Measurements from ENCODE around the gene SLC2A9.
A peak's percentile ranks its signal among the peaks of the same experiment; 100 is the strongest.

SLC2A9 gene

GRCh38 chr4:10020106-10020505 is 1.2 kb downstream of the SLC2A9 start:
- DNase-seq (ENCODE audit: low read depth in 2 of 2) = no peak

GRCh38 chr4:10019521-10020051 is 1.7 kb downstream of the SLC2A9 start:
- DNase-seq (ENCODE audit: low read depth in 2 of 2) = no peak

GRCh38 chr4:10018818-10019461 is 2.4 kb downstream of the SLC2A9 start:
- DNase-seq (ENCODE audit: low read depth in 2 of 2) = peak; percentile 87 to 88

GRCh38 chr4:10017037-10017893 is 4.0 kb downstream of the SLC2A9 start:
- no peak for DNase-seq (ENCODE audit: low read depth in 2 of 2)

GRCh38 chr4:10016169-10016568 is 5.1 kb downstream of the SLC2A9 start:
- no peak for DNase-seq (ENCODE audit: low read depth in 2 of 2)

- no peak for DNase-seq (ENCODE audit: low read depth in 2 of 2)
Measured at GRCh38 chr4:10015140-10015753, 6.0 kb downstream of the SLC2A9 start.

- DNase-seq (ENCODE audit: low read depth in 2 of 2) = no peak
Measured at GRCh38 chr4:10013722-10014121, 7.6 kb downstream of the SLC2A9 start.

- no peak for DNase-seq (ENCODE audit: low read depth in 2 of 2)
Measured at GRCh38 chr4:10011885-10012284, 9.4 kb downstream of the SLC2A9 start.

- DNase-seq (ENCODE audit: low read depth in 2 of 2) = no peak
Measured at GRCh38 chr4:10011277-10011676, 10.0 kb downstream of the SLC2A9 start.

GRCh38 chr4:10009861-10010500 is 11.3 kb downstream of the SLC2A9 start:
- DNase-seq (ENCODE audit: low read depth in 2 of 2) = no peak

- DNase-seq (ENCODE audit: low read depth in 2 of 2) = no peak
Measured at GRCh38 chr4:10008609-10009005, 12.7 kb downstream of the SLC2A9 start.

- DNase-seq (ENCODE audit: low read depth in 2 of 2) = no peak
Measured at GRCh38 chr4:10007793-10008608, 13.3 kb downstream of the SLC2A9 start.

- DNase-seq (ENCODE audit: low read depth in 2 of 2) = no peak
Measured at GRCh38 chr4:10007436-10007740, 13.9 kb downstream of the SLC2A9 start.

- DNase-seq (ENCODE audit: low read depth in 2 of 2) = no peak
Measured at GRCh38 chr4:10006601-10007435, 14.5 kb downstream of the SLC2A9 start.

- no peak for DNase-seq (ENCODE audit: low read depth in 2 of 2)
Measured at GRCh38 chr4:10006231-10006600, 15.1 kb downstream of the SLC2A9 start.

GRCh38 chr4:10005632-10006031 is 15.7 kb downstream of the SLC2A9 start:
- no peak for DNase-seq (ENCODE audit: low read depth in 2 of 2)

GRCh38 chr4:10003666-10004065 is 17.6 kb downstream of the SLC2A9 start:
- DNase-seq (ENCODE audit: low read depth in 2 of 2) = no peak

- no peak for DNase-seq (ENCODE audit: low read depth in 2 of 2)
Measured at GRCh38 chr4:10002278-10002677, 19.0 kb downstream of the SLC2A9 start.

GRCh38 chr4:10001757-10002156 is 19.5 kb downstream of the SLC2A9 start:
- DNase-seq (ENCODE audit: low read depth in 2 of 2) = no peak

- no peak for DNase-seq (ENCODE audit: low read depth in 2 of 2)
Measured at GRCh38 chr4:9999956-10000561, 21.2 kb downstream of the SLC2A9 start.

All from fibroblast of skin of left biceps (primary cell).